Endothelial cell (in vitro differentiated cells): Measurements from ENCODE around the gene TYW1. TPM values are rescaled to one million over a fixed set of nuclear protein-coding genes. Genes with fewer than 3 reads are reported as not detected.

ENCODE experiments used
- DNase-seq: peaks from one replicate; pipeline ENCODE4 v3.0.0; 2021; ENCODE audit warnings: low spot score
- H3K27ac Mint-ChIP-seq: one replicate; pipeline ENCODE4 v1.8.0; 2021; ENCODE audit warnings: mixed read lengths, inconsistent platforms; ENCODE audit not compliant: unreplicated experiment
- H3K27me3 Mint-ChIP-seq: one replicate; pipeline ENCODE4 v1.8.0; 2021; ENCODE audit warnings: mild to moderate bottlenecking, moderate library complexity, mixed read lengths, inconsistent platforms; ENCODE audit not compliant: unreplicated experiment
- H3K36me3 Mint-ChIP-seq: one replicate; pipeline ENCODE4 v1.8.0; 2021; ENCODE audit warnings: mild to moderate bottlenecking, low read depth, mixed read lengths, inconsistent platforms; ENCODE audit not compliant: unreplicated experiment
- H3K4me1 Mint-ChIP-seq: one replicate; pipeline ENCODE4 v1.8.0; 2021; ENCODE audit warnings: mild to moderate bottlenecking, mixed read lengths, inconsistent platforms; ENCODE audit not compliant: unreplicated experiment
- H3K4me3 Mint-ChIP-seq: one replicate; pipeline ENCODE4 v1.8.0; 2021; ENCODE audit warnings: mild to moderate bottlenecking, mixed read lengths, inconsistent platforms; ENCODE audit not compliant: unreplicated experiment
- H3K9me3 Mint-ChIP-seq: one replicate; pipeline ENCODE4 v1.8.0; 2021; ENCODE audit warnings: mixed read lengths, inconsistent platforms; ENCODE audit not compliant: unreplicated experiment
- total RNA-seq: library from RNA; stranded (reverse); fragmentation: NEBNext Ultra II Directional; extraction: Animal tissue kit (Norgen Biotek cat#: 25700); gene quantifications from one replicate; pipeline ENCODE4 v1.2.1, GENCODE V29; 2021; ENCODE audit not compliant: unreplicated experiment
- TF ChIP-seq, protein P1 (sequence below): fragments of 200-600 bp; sonication (generic); IDR thresholded peaks from one replicate; pipeline ENCODE4 v1.5.0; 2021; ENCODE audit warnings: antibody characterized with exemption; ENCODE audit not compliant: unreplicated experiment

TYW1 gene
- total RNA-seq, 1 donor from 2014 or later, result 12.8 TPM

DNA sequence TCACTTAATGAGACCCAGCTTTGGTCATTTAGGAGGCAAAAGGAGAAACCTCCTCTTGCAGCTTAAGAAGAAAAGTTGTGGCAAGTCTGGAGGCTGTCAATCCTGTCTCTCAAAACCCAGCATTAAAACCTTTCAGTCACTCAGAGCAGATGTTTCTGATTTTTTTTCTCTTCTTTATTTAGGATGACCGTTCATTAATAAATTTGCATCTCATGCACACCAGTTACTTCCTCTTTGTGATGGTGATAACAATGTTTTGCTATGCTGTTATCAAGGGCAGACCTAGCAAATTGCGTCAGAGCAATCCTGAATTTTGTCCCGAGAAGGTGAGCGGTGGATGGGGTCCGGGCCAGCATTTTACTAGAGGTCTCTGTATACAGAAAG lies 43.6 kb upstream of the TYW1 start:
- peaks cover 36% of the 10 kb centered on the region for H3K36me3 Mint-ChIP-seq
- H3K4me1 Mint-ChIP-seq, result no peaks in the 10 kb centered on the region
- TF ChIP-seq, protein P1, sequence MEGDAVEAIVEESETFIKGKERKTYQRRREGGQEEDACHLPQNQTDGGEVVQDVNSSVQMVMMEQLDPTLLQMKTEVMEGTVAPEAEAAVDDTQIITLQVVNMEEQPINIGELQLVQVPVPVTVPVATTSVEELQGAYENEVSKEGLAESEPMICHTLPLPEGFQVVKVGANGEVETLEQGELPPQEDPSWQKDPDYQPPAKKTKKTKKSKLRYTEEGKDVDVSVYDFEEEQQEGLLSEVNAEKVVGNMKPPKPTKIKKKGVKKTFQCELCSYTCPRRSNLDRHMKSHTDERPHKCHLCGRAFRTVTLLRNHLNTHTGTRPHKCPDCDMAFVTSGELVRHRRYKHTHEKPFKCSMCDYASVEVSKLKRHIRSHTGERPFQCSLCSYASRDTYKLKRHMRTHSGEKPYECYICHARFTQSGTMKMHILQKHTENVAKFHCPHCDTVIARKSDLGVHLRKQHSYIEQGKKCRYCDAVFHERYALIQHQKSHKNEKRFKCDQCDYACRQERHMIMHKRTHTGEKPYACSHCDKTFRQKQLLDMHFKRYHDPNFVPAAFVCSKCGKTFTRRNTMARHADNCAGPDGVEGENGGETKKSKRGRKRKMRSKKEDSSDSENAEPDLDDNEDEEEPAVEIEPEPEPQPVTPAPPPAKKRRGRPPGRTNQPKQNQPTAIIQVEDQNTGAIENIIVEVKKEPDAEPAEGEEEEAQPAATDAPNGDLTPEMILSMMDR, result no peak
- DNase-seq, result no peak
- no peaks in the 10 kb centered on the region for H3K9me3 Mint-ChIP-seq
- peaks cover 2% of the 10 kb centered on the region for H3K27me3 Mint-ChIP-seq
- H3K27ac Mint-ChIP-seq, result no peak overlapping the region
- H3K4me3 Mint-ChIP-seq, result peak overlapping the region; percentile 40

DNA sequence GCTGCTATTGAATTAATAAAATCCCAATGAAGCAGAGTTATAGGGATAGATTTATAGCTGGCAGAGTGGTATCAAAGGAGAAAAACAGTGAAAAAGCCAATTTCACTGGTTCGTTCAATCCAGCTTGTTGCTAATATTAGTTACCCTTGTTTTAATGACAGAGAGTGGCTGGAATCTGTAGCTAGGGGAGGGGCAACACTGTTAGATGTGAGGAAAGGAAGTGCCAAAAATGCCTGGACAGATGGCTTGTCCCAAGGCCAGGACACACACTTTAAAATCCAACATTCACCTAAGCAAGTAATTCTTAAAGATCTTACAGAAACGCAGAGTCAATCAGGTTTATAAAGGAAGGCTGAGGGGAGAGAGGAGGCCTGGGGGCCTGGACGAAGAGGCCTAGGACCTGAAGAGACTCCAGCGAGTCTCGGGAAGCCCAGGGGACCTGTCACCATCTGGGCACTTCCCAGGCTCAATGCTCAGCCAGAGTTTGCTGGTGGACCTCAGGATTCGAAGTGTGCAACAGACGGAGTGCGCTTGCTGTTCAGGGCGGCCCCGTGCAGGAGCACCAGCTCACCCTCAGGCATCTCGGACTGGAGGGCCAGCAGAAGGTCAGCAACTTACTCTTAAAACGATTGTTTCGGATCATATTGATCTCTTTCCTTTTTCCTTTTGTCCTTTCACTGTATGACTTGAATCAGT lies 38.9 kb upstream of the TYW1 start:
- Mint-ChIP-seq H3K27ac (no peak overlapping the region), H3K4me3 (peak overlapping the region; percentile 2), H3K27me3 (no peaks in the 10 kb centered on the region), H3K9me3 (no peaks in the 10 kb centered on the region), H3K36me3 (peaks cover 37% of the 10 kb centered on the region), H3K4me1 (no peaks in the 10 kb centered on the region)
- TF ChIP-seq, protein P1, result no peak
- DNase-seq, result no peak

DNA sequence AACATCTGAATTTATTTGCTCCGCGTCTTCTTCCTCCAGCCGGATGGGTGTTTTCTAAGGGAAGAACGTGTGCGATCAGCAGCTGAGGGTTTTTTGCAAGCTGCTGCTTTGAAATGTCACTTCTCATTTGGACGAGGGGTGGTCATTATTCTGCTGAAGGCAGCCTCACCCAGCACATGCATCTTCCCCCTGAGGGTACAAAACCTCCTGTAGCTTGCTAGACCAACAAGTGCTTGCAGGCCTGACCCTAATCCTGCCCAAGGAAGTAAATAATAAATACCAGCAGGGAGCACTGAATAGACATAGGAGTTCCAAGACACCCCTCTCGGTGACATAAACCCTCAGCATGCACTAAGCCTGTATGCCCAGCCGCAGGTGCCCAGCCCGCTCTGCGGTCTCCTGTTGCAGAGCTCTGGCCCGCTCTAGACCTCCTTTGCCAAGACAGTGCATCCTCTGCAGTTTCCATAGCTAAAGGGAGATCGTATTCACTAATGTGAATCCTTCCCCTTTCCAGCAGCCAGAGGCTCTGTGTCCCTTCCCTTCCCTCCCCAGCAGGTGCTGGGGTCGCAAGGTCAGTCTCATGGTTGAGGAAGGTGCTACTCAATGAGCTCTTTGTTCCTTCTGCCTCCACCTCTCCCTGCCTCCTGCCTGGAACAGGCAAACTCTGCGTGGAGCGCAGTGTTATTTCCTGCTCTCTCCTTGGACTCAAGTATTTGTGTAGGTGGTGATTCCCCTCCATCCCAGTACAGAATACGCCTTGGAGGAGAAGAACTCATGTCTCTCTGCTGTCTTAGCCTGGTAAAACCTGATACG lies 37.9 kb upstream of the TYW1 start:
- DNase-seq, result no peak
- Mint-ChIP-seq H3K27me3 (no peaks in the 10 kb centered on the region), H3K27ac (no peak overlapping the region), H3K4me3 (no peak overlapping the region), H3K4me1 (no peaks in the 10 kb centered on the region), H3K36me3 (peaks cover 38% of the 10 kb centered on the region), H3K9me3 (no peaks in the 10 kb centered on the region)
- TF ChIP-seq, protein P1, result no peak

DNA sequence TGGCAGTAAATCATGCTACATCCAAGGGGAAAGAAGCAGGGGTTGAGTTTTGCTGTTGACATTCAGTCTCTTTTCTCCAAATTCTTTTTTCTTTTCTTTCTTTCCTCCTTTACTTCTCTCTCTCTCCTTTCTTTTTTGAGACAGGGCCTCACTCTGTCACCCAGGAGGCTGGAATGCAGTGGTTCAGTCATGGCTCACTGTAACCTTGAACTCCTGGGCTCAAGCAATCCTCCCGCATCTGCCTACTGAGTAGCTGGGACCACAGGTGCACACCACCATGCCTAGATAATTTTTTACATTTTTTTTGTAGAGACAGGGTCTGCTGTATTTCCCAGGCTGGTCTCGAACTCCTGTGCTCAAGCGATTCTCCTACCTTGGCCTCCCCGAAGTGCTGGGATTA lies 36.4 kb upstream of the TYW1 start:
- peak overlapping the region; percentile 62 for H3K4me3 Mint-ChIP-seq
- TF ChIP-seq, protein P1, result no peak
- no peak for DNase-seq
- no peaks in the 10 kb centered on the region for H3K27me3 Mint-ChIP-seq
- H3K4me1 Mint-ChIP-seq, result no peaks in the 10 kb centered on the region
- peaks cover 41% of the 10 kb centered on the region for H3K36me3 Mint-ChIP-seq
- no peak overlapping the region for H3K27ac Mint-ChIP-seq
- H3K9me3 Mint-ChIP-seq, result no peaks in the 10 kb centered on the region

DNA sequence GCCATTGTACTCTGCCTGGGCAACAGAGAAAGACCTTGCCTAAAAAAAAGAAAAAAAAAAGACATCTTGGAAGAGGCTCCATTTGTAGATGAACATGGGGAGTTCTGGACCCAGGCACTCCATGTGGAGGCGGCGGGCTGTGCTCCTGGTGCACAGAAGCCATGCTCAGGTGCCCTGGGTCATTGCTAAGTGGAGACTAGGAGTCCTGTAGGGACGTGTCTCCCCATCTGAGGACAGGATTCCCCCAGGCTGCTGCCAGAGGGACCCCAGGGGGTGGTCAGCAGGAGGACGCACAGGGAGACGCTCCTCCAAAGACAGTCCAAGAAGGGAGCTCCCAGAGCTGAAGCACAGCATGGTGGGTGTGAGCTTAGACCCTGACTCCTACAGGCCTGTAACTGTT lies 35.5 kb upstream of the TYW1 start:
- no peaks in the 10 kb centered on the region for H3K9me3 Mint-ChIP-seq
- DNase-seq, result no peak
- TF ChIP-seq, protein P1, result no peak
- peaks cover 33% of the 10 kb centered on the region for H3K36me3 Mint-ChIP-seq
- H3K27me3 Mint-ChIP-seq, result no peaks in the 10 kb centered on the region
- no peak overlapping the region for H3K4me3 Mint-ChIP-seq
- no peak overlapping the region for H3K27ac Mint-ChIP-seq
- H3K4me1 Mint-ChIP-seq, result no peaks in the 10 kb centered on the region
